Liver (tissue), 3 donors: ENCODE measurements around the gene UBASH3B.

ENCODE experiments used
- ATF3 ChIP-seq: IDR thresholded peaks from 2 replicates; pipeline ENCODE4 v1.6.1; 2016; ENCODE audit warnings: antibody characterized with exemption
- CTCF ChIP-seq: fragments of 150-350 bp; IDR thresholded peaks from 2 replicates; pipeline ENCODE4 v1.5.1; 2017; ENCODE audit warnings: improper control_type of control experiment, low read depth, low read length; ENCODE audit not compliant: missing input control
- EGR1 ChIP-seq, 2 donors: IDR thresholded peaks; 2 replicates each; pipeline ENCODE4 v1.6.1; 2016 to 2018; ENCODE audit warnings: antibody characterized with exemption in 2 of 2, low read depth in 2 of 2
- FOXA1 ChIP-seq: IDR thresholded peaks from 2 replicates; pipeline ENCODE4 v1.6.1; 2016; ENCODE audit warnings: antibody characterized with exemption
- GABPA ChIP-seq, 2 donors: IDR thresholded peaks in 1 of 2; conservative IDR thresholded peaks in 1 of 2; 2 replicates each; pipeline ENCODE4 v1.6.1; 2016; ENCODE audit warnings: antibody characterized with exemption in 2 of 2, mild to moderate bottlenecking in 1 of 2, moderate library complexity in 1 of 2
- MAX ChIP-seq: IDR thresholded peaks from 2 replicates; pipeline ENCODE4 v1.6.1; 2016; ENCODE audit warnings: antibody characterized with exemption
- NR2F2 ChIP-seq: IDR thresholded peaks from 2 replicates; pipeline ENCODE4 v1.6.1; 2016; ENCODE audit warnings: antibody characterized with exemption
- RAD21 ChIP-seq, 2 donors: IDR thresholded peaks; 2 replicates each; pipeline ENCODE4 v1.6.1; 2016; ENCODE audit warnings: antibody characterized with exemption in 2 of 2, mild to moderate bottlenecking in 2 of 2
- REST ChIP-seq: IDR thresholded peaks from 2 replicates; pipeline ENCODE4 v1.6.1; 2016; ENCODE audit warnings: antibody characterized with exemption, mild to moderate bottlenecking
- RXRA ChIP-seq, 2 donors: IDR thresholded peaks; 2 replicates each; pipeline ENCODE4 v1.6.1; 2017 to 2018; ENCODE audit warnings: antibody characterized with exemption in 2 of 2, mild to moderate bottlenecking in 1 of 2
- SP1 ChIP-seq: IDR thresholded peaks from 2 replicates; pipeline ENCODE4 v1.6.1; 2018; ENCODE audit warnings: antibody characterized with exemption, mild to moderate bottlenecking
- TAF1 ChIP-seq: conservative IDR thresholded peaks from 2 replicates; pipeline ENCODE4 v1.6.1; 2016; ENCODE audit warnings: antibody characterized with exemption, mild to moderate bottlenecking
- YY1 ChIP-seq: IDR thresholded peaks from 2 replicates; pipeline ENCODE4 v1.6.1; 2016; ENCODE audit warnings: antibody characterized with exemption, mild to moderate bottlenecking
- ZBTB33 ChIP-seq: IDR thresholded peaks from 2 replicates; pipeline ENCODE4 v1.6.1; 2016; ENCODE audit warnings: antibody characterized with exemption
- donor health status: healthy.
- donor health status: healthy.

GRCh38 chr11:122697636-122698167, 42.2 kb downstream of the UBASH3B start:
- TF ChIP-seq CTCF, result no peak
- no peak for TF ChIP-seq MAX
- no peak for TF ChIP-seq TAF1
- no peak for TF ChIP-seq ZBTB33
- TF ChIP-seq GABPA (IDR thresholded peaks at IDR 0.05 in 1 of 2, conservative IDR thresholded peaks at IDR 0.05 in 1 of 2), result no peak
- no peak for TF ChIP-seq REST
- TF ChIP-seq RAD21 (IDR thresholded peaks at IDR 0.05), result no peak
- TF ChIP-seq YY1, result no peak
- no peak for TF ChIP-seq ATF3
- no peak for TF ChIP-seq FOXA1
- TF ChIP-seq SP1, result no peak
- TF ChIP-seq EGR1 (IDR thresholded peaks at IDR 0.05; ENCODE audit: low read depth in 2 of 2), result no peak
- no peak for TF ChIP-seq RXRA (IDR thresholded peaks at IDR 0.05)
- no peak for TF ChIP-seq NR2F2
